Breast epithelium (tissue), 4 donors: ENCODE results near the gene PREPL. TPM values are rescaled to one million over a fixed set of nuclear protein-coding genes. Genes with fewer than 3 reads are reported as not detected.

Experiments
- DNase-seq, 2 donors: peaks; one replicate each; pipeline ENCODE4 v3.0.0-alpha.2; 2019; ENCODE audit warnings: low spot score in 2 of 2
- H3K27ac ChIP-seq, 2 donors: fragments of 200-600 bp; sonication (generic) in 1 of 2; one replicate each; pipeline ENCODE4 v1.5.1; 2016 to 2019; ENCODE audit warnings: mild to moderate bottlenecking in 1 of 2
- H3K27me3 ChIP-seq, 2 donors: fragments of 200-600 bp; sonication (generic) in 1 of 2; one replicate each; pipeline versions ENCODE4 v1.5.1 to v1.6.0; 2017 to 2019; ENCODE audit warnings: control low read depth in 1 of 2, mild to moderate bottlenecking in 1 of 2
- H3K36me3 ChIP-seq: fragments of 200-600 bp; one replicate; pipeline ENCODE4 v1.5.1; 2019
- H3K4me1 ChIP-seq, 2 donors: fragments of 200-600 bp; sonication (generic); one replicate each; pipeline ENCODE4 v1.5.1; 2016 to 2019; ENCODE audit warnings: control low read depth in 1 of 2
- H3K4me3 ChIP-seq, 3 donors: fragments of 200-600 bp; sonication (generic); 1 replicate in 2 of 3; 2 replicates in 1 of 3; pipeline ENCODE4 v1.5.1; 2016 to 2019; ENCODE audit warnings: mild to moderate bottlenecking in 3 of 3, moderate library complexity in 2 of 3
- H3K9me3 ChIP-seq, 2 donors: fragments of 200-600 bp; sonication (generic) in 1 of 2; one replicate each; pipeline ENCODE4 v1.5.1; 2016 to 2019; ENCODE audit warnings: control low read depth in 1 of 2
- CTCF ChIP-seq, 3 donors: fragments of 450-650 bp; IDR thresholded peaks; one replicate each; pipeline ENCODE4 v1.5.1; 2016 to 2017; ENCODE audit warnings: antibody characterized with exemption in 3 of 3, mild to moderate bottlenecking in 3 of 3, moderate library complexity in 3 of 3
- POLR2A ChIP-seq: fragments of 450-650 bp; IDR thresholded peaks from one replicate; pipeline ENCODE4 v1.6.1; 2016; ENCODE audit warnings: antibody characterized with exemption, mild to moderate bottlenecking, moderate library complexity
- POLR2AphosphoS5 ChIP-seq, 3 donors: sonication (generic); formaldehyde crosslinking; IDR thresholded peaks; one replicate each; pipeline ENCODE4 v1.6.1; 2017; ENCODE audit warnings: antibody characterized with exemption in 3 of 3
- intact Hi-C: fragments of 100-400 bp; cut with DNase I; formaldehyde crosslinking; loops from one replicate; pipeline ENCODE4 v1.15.1; 2023; ENCODE audit warnings: low total_unique reads
- total RNA-seq, 3 donors: library from RNA; depleted of rRNA; stranded (reverse); fragments of >200 nt; gene quantifications; one replicate each; pipeline ENCODE4 v1.1.0, GENCODE V29; 2016

PREPL gene
- total RNA-seq, 3 donors from 2014 or later: 29.4 to 76.5 (median 51.1) TPM

GRCh38 chr2:44273596-44273995 is 87.7 kb downstream of the PREPL start:
- TF ChIP-seq CTCF (IDR thresholded peaks at IDR 0.05) (no peak), POLR2AphosphoS5 (IDR thresholded peaks at IDR 0.05) (no peak), POLR2A (no peak)
- intact Hi-C loops: no loop called here
- no peak for DNase-seq
- Histone ChIP-seq H3K9me3 (no peaks in the 10 kb centered on the region), H3K4me1 (no peaks in the 10 kb centered on the region), H3K27me3 (no peaks in the 10 kb centered on the region), H3K4me3 (no peak overlapping the region), H3K36me3 (no peaks in the 10 kb centered on the region), H3K27ac (no peak overlapping the region)

GRCh38 chr2:44273076-44273475 is 88.2 kb downstream of the PREPL start:
- DNase-seq: no peak
- no peaks in the 10 kb centered on the region for H3K4me1 ChIP-seq
- no peak overlapping the region for H3K27ac ChIP-seq
- TF ChIP-seq POLR2A: no peak
- TF ChIP-seq CTCF (IDR thresholded peaks at IDR 0.05): no peak
- no peak for TF ChIP-seq POLR2AphosphoS5 (IDR thresholded peaks at IDR 0.05)
- no peak overlapping the region for H3K4me3 ChIP-seq
- intact Hi-C loops: no loop called here
- no peaks in the 10 kb centered on the region for H3K27me3 ChIP-seq
- no peaks in the 10 kb centered on the region for H3K36me3 ChIP-seq
- H3K9me3 ChIP-seq: no peaks in the 10 kb centered on the region

- H3K4me1 ChIP-seq: no peaks in the 10 kb centered on the region
- intact Hi-C loops: no loop called here
- H3K27ac ChIP-seq: no peak overlapping the region
- H3K4me3 ChIP-seq: no peak overlapping the region
- no peak for DNase-seq
- H3K36me3 ChIP-seq: no peaks in the 10 kb centered on the region
- no peaks in the 10 kb centered on the region for H3K9me3 ChIP-seq
- H3K27me3 ChIP-seq: no peaks in the 10 kb centered on the region
- TF ChIP-seq CTCF (IDR thresholded peaks at IDR 0.05) (no peak), POLR2AphosphoS5 (IDR thresholded peaks at IDR 0.05) (no peak), POLR2A (no peak)
Measured at GRCh38 chr2:44271296-44271695, 90.0 kb downstream of the PREPL start.

GRCh38 chr2:44269831-44270230 is 91.5 kb downstream of the PREPL start:
- Histone ChIP-seq H3K27ac (peak overlapping the region; percentile 81 to 84), H3K36me3 (no peaks in the 10 kb centered on the region), H3K27me3 (no peaks in the 10 kb centered on the region), H3K9me3 (no peaks in the 10 kb centered on the region), H3K4me1 (no peaks in the 10 kb centered on the region), H3K4me3 (peak overlapping the region in 2 of 3 donors; percentile 24 to 45)
- DNase-seq: peak in 1 of 2 donors; percentile 82
- TF ChIP-seq POLR2AphosphoS5 (IDR thresholded peaks at IDR 0.05): peak in 1 of 3 donors; percentile 38
- TF ChIP-seq CTCF (IDR thresholded peaks at IDR 0.05): no peak
- TF ChIP-seq POLR2A: no peak
- intact Hi-C loops: no loop called here

- no peaks in the 10 kb centered on the region for H3K36me3 ChIP-seq
- H3K27me3 ChIP-seq: no peaks in the 10 kb centered on the region
- intact Hi-C loops: no loop called here
- no peaks in the 10 kb centered on the region for H3K9me3 ChIP-seq
- peak overlapping the region; percentile 65 to 69 for H3K27ac ChIP-seq
- no peak for TF ChIP-seq CTCF (IDR thresholded peaks at IDR 0.05)
- TF ChIP-seq POLR2AphosphoS5 (IDR thresholded peaks at IDR 0.05): peak in 1 of 3 donors; percentile 21
- no peak for TF ChIP-seq POLR2A
- DNase-seq: no peak
- no peaks in the 10 kb centered on the region for H3K4me1 ChIP-seq
- no peak overlapping the region for H3K4me3 ChIP-seq
Measured at GRCh38 chr2:44267796-44268648, 93.3 kb downstream of the PREPL start.
